ENCODE data around the gene ALDH8A1.

ALDH8A1 gene

GRCh38 chr6:134992155-134992554 lies 42.3 kb upstream of the ALDH8A1 start:
- in situ Hi-C loops (cut with HindIII; ENCODE audit: low pct_ligation_motif_present, low sequenced_read_pairs), result no loop called here
- H3K36me3 ChIP-seq (replicated peaks), result peaks cover 4% of the 10 kb centered on the region

DNA sequence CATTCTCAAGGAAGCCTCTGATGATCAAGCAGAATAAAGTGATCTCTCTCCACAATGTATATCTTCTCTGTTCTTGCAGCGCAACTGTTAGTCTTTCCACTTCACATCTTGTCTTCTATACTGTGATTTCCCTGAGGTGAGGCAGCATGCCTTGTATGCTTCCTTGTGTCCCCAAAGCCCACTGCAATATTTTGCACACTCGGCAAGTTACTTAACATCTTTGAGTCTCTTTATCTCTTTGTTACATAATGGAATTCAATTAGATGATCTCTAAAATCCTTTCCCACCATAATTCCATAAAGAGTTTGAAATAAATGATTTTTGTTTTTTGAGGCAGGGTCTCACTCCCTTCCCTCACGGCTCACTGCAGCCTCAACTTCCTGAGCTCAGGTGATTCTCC lies 40.4 kb upstream of the ALDH8A1 start:
- DNase-seq, result no peak
- peaks cover 4% of the 10 kb centered on the region for H3K36me3 ChIP-seq (replicated peaks)
- no peak overlapping the region for H3K27ac ChIP-seq
- in situ Hi-C loops (cut with HindIII; ENCODE audit: low pct_ligation_motif_present, low sequenced_read_pairs), result no loop called here
- no peaks in the 10 kb centered on the region for H3K27me3 ChIP-seq (replicated peaks)
- TF ChIP-seq, protein P1, sequence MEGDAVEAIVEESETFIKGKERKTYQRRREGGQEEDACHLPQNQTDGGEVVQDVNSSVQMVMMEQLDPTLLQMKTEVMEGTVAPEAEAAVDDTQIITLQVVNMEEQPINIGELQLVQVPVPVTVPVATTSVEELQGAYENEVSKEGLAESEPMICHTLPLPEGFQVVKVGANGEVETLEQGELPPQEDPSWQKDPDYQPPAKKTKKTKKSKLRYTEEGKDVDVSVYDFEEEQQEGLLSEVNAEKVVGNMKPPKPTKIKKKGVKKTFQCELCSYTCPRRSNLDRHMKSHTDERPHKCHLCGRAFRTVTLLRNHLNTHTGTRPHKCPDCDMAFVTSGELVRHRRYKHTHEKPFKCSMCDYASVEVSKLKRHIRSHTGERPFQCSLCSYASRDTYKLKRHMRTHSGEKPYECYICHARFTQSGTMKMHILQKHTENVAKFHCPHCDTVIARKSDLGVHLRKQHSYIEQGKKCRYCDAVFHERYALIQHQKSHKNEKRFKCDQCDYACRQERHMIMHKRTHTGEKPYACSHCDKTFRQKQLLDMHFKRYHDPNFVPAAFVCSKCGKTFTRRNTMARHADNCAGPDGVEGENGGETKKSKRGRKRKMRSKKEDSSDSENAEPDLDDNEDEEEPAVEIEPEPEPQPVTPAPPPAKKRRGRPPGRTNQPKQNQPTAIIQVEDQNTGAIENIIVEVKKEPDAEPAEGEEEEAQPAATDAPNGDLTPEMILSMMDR (IDR thresholded peaks at IDR 0.05; ENCODE audit: low read depth, low read length, missing control alignments), result no peak
- no peak overlapping the region for H3K4me3 ChIP-seq (ENCODE audit: low read depth, low read length)

More at GRCh38 chr6:134992155-134992554, 42.3 kb upstream of the ALDH8A1 start:
- Histone ChIP-seq H3K27me3 (replicated peaks) (no peaks in the 10 kb centered on the region), H3K4me3 (ENCODE audit: low read depth, low read length) (no peak overlapping the region), H3K27ac (no peak overlapping the region)
- TF ChIP-seq, protein P1 (IDR thresholded peaks at IDR 0.05; ENCODE audit: low read depth, low read length, missing control alignments), result no peak
- no peak for DNase-seq

GRCh38 chr6:134984821-134985220 lies 34.9 kb upstream of the ALDH8A1 start:
- TF ChIP-seq, protein P1 (IDR thresholded peaks at IDR 0.05; ENCODE audit: low read depth, low read length, missing control alignments), result no peak
- in situ Hi-C loops (cut with HindIII; ENCODE audit: low pct_ligation_motif_present, low sequenced_read_pairs), result no loop called here
- Histone ChIP-seq H3K4me3 (ENCODE audit: low read depth, low read length) (no peak overlapping the region), H3K36me3 (replicated peaks) (peaks cover 14% of the 10 kb centered on the region), H3K27ac (no peak overlapping the region), H3K27me3 (replicated peaks) (no peaks in the 10 kb centered on the region)
- no peak for DNase-seq

DNA sequence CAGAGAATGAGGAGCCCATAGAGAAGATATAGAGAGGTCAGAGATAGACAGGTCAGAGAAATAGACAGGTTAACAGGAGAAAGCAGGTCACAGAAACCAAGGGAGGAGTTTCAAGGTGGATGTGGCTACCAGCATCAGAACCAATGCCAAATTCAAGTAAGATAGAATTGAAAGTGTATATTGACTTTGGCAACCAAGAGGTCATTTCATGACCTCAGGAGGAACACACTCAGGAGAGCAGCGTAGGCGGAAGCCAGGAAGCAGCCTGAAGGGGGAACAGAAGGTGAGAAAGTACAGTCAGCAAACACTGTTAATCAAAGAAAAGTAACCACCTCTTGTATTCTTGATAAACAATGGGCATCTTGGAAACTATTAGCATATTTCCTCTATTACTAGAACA lies 33.9 kb upstream of the ALDH8A1 start:
- no peak overlapping the region for H3K4me3 ChIP-seq (ENCODE audit: low read depth, low read length)
- no peak for DNase-seq
- H3K36me3 ChIP-seq (replicated peaks), result peaks cover 18% of the 10 kb centered on the region

GRCh38 chr6:134982161-134982560 lies 32.3 kb upstream of the ALDH8A1 start:
- Histone ChIP-seq H3K27me3 (replicated peaks) (no peaks in the 10 kb centered on the region), H3K27ac (no peak overlapping the region), H3K4me3 (ENCODE audit: low read depth, low read length) (no peak overlapping the region), H3K36me3 (replicated peaks) (peaks cover 19% of the 10 kb centered on the region)
- in situ Hi-C loops (cut with HindIII; ENCODE audit: low pct_ligation_motif_present, low sequenced_read_pairs), result no loop called here
- no peak for DNase-seq
- TF ChIP-seq, protein P1 (IDR thresholded peaks at IDR 0.05; ENCODE audit: low read depth, low read length, missing control alignments), result no peak

More for the DNA sequence above, 33.9 kb upstream of the ALDH8A1 start:
- no peak overlapping the region for H3K27ac ChIP-seq
- no peaks in the 10 kb centered on the region for H3K27me3 ChIP-seq (replicated peaks)
- TF ChIP-seq, protein P1 (IDR thresholded peaks at IDR 0.05; ENCODE audit: low read depth, low read length, missing control alignments), result no peak
- in situ Hi-C loops (cut with HindIII; ENCODE audit: low pct_ligation_motif_present, low sequenced_read_pairs), result no loop called here

DNA sequence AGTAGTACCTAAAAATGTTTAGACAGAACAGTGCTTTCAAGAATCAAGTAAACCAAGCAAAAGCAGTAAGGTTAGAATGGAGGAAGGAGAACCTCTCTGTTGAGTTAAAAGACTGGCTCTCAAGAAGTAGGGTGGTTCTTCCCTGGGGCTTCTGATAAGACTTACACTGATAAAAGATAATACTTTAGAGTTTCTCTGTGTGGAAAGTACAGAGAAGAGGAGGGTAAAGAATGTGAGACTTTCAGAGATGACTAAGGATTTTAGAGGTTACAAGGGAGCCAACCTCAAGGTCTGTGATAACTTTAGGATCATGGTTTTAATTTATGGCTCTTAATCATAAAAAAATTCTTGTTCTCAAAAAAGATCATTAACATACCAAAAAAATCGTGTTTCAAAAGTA lies 30.9 kb upstream of the ALDH8A1 start:
- Histone ChIP-seq H3K27me3 (replicated peaks) (no peaks in the 10 kb centered on the region), H3K36me3 (replicated peaks) (peaks cover 24% of the 10 kb centered on the region), H3K27ac (no peak overlapping the region), H3K4me3 (ENCODE audit: low read depth, low read length) (no peak overlapping the region)
- in situ Hi-C loops (cut with HindIII; ENCODE audit: low pct_ligation_motif_present, low sequenced_read_pairs), result no loop called here
- TF ChIP-seq, protein P1 (IDR thresholded peaks at IDR 0.05; ENCODE audit: low read depth, low read length, missing control alignments), result no peak
- no peak for DNase-seq
